Activated CD8-positive, alpha-beta memory T cell treated with anti-CD3 and anti-CD28 coated beads, Interleukin-2, amount 10 ng/mL, durations not matched to agents 7 days and 5 days (primary cell): ENCODE results near the gene KLK1. TPM values are rescaled to one million over a fixed set of nuclear protein-coding genes. Genes with fewer than 3 reads are reported as not detected.
A peak's percentile ranks its signal among the peaks of the same experiment; 100 is the strongest.

Source experiments
- ATAC-seq: fragments of 150-1000 bp; cut with Tn5 transposase; one replicate; pipeline ENCODE4 v1.10.0; 2021; ENCODE audit warnings: moderate library complexity
- CTCF ChIA-PET: fragments of 350-600 bp; sonication (Branson Sonifier 250); formaldehyde crosslinking; loops from one replicate; lab custom pipeline; 2021; ENCODE audit warnings: antibody characterized with exemption; lab: Charles Lee
- DNase-seq: peaks from one replicate; pipeline ENCODE4 v3.0.0-alpha.2; 2020
- H3K27ac Mint-ChIP-seq: one replicate; pipeline ENCODE4 v1.8.0; 2021; ENCODE audit warnings: mild to moderate bottlenecking, mixed read lengths
- H3K27me3 Mint-ChIP-seq: one replicate; pipeline ENCODE4 v1.8.0; 2021; ENCODE audit warnings: mixed read lengths
- H3K36me3 Mint-ChIP-seq: one replicate; pipeline ENCODE4 v1.8.0; 2021; ENCODE audit warnings: mild to moderate bottlenecking, mixed read lengths
- H3K4me1 Mint-ChIP-seq: one replicate; pipeline ENCODE4 v1.8.0; 2021; ENCODE audit warnings: mixed read lengths
- H3K4me3 Mint-ChIP-seq: one replicate; pipeline ENCODE4 v1.8.0; 2021; ENCODE audit warnings: mild to moderate bottlenecking, moderate library complexity, mixed read lengths
- H3K9me3 Mint-ChIP-seq: one replicate; pipeline ENCODE4 v1.8.0; 2022; ENCODE audit warnings: low read depth, mixed read lengths
- total RNA-seq, 2 experiments: library from RNA; stranded (reverse); gene quantifications; one replicate each; pipeline ENCODE4 v1.2.3, GENCODE V29; 2021

KLK1 gene
- total RNA-seq, 2 experiments from 2014 or later = 3.0 to 3.2 TPM

DNA sequence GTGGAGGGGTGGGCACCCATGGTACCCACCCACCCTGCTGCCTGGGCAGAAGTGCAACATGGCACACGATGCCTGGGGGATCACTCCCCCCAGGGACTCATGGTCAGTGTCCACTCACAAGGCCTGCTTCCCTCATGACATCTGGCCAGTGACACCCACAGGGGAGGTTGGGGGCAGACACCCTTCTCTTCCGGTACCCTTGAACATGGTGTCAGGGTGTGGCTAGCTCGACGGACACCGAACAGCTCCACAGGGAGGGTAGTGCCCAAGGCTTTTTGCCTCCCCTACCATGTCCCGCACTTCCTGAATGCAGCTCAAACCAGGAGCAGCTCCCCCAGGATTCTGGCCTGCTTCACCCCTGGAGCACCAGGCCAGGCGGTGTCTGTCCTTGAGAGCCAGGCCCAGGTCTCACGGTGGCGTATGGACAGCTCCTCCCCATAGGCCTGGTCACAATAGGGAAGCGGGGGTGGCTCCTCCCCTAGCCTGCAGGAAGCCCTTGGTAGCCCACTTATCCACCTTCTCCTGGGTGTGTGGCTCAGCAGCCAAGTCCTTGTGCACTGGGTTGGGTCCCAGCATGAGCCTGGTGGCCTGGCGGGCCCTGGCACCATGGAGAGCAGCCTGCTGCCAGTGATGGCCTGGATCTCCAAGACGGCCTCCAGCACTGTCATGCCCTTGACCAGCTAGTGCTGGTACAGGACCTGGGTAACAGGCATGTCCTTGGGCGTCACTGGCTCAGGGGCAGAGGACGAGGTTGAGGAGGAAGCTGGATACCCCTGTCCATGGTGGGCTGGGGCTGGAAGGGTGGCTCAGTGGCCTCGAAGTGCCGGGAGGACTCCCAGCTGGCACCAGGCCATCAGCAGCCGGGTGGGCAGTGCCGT lies 25.6 kb downstream of the KLK1 start:
- no peaks in the 10 kb centered on the region for H3K9me3 Mint-ChIP-seq
- H3K27me3 Mint-ChIP-seq = no peaks in the 10 kb centered on the region
- no peak overlapping the region for H3K27ac Mint-ChIP-seq
- ATAC-seq = no peak
- peaks cover 29% of the 10 kb centered on the region for H3K4me1 Mint-ChIP-seq
- peaks cover 40% of the 10 kb centered on the region for H3K36me3 Mint-ChIP-seq
- CTCF ChIA-PET = no interaction called here
- DNase-seq = no peak
- H3K4me3 Mint-ChIP-seq = no peak overlapping the region

DNA sequence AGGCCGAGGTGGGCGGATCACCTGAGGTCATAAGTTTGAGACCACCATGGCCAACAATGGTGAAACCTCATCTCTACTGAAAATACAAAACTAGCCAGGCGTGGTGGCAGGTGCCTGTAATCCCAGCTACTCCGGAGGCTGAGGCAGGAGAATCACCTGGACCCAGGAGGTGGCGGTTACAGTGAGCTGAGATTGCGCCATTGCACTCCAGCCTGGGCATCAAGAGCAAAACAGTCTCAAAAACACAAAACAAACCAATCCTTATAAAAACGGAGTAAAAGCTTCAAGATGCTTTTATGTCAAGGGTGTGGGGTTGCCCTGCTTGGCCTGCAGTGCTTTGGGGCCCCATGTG lies 26.2 kb downstream of the KLK1 start:
- Mint-ChIP-seq H3K4me3 (no peak overlapping the region), H3K4me1 (peaks cover 22% of the 10 kb centered on the region), H3K36me3 (peaks cover 34% of the 10 kb centered on the region), H3K9me3 (no peaks in the 10 kb centered on the region), H3K27ac (no peak overlapping the region), H3K27me3 (no peaks in the 10 kb centered on the region)
- DNase-seq = no peak
- CTCF ChIA-PET = no interaction called here
- ATAC-seq = no peak

- CTCF ChIA-PET = no interaction called here
- H3K36me3 Mint-ChIP-seq = peaks cover 28% of the 10 kb centered on the region
- H3K27me3 Mint-ChIP-seq = no peaks in the 10 kb centered on the region
Measured at GRCh38 chr19:50796634-50797428, 26.8 kb downstream of the KLK1 start.

DNA sequence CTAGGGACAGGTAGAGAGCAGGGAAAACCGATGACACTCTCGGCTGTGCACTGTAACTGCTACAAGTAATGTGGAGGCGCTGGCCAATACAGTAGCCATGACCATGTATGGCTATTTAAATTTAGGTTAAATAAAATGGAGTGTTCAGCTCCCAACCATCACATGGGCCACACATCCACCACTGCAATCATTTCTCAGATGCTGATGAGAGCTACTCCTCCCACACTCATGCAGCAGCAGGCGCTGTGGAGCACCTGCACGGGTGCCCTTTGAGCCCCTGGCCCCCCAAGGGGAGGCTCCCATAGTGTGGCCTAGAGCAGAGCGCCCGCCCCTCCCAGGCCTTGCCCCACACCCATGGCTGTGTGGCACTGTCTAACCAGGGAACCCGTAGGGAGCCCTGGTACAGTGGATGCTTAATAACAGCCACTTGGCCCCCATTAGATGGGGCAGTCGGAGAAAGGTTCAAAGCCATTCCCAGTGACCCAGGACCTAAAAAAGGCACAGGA lies 27.4 kb downstream of the KLK1 start:
- CTCF ChIA-PET = no interaction called here
- no peaks in the 10 kb centered on the region for H3K27me3 Mint-ChIP-seq
- no peak for ATAC-seq
- peaks cover 14% of the 10 kb centered on the region for H3K4me1 Mint-ChIP-seq
- H3K36me3 Mint-ChIP-seq = peaks cover 25% of the 10 kb centered on the region
- H3K9me3 Mint-ChIP-seq = no peaks in the 10 kb centered on the region
- H3K4me3 Mint-ChIP-seq = no peak overlapping the region
- DNase-seq = no peak
- H3K27ac Mint-ChIP-seq = no peak overlapping the region

More at GRCh38 chr19:50796634-50797428, 26.8 kb downstream of the KLK1 start:
- Mint-ChIP-seq H3K4me1 (peaks cover 17% of the 10 kb centered on the region), H3K9me3 (no peaks in the 10 kb centered on the region), H3K4me3 (no peak overlapping the region), H3K27ac (no peak overlapping the region)
- no peak for DNase-seq
- no peak for ATAC-seq

DNA sequence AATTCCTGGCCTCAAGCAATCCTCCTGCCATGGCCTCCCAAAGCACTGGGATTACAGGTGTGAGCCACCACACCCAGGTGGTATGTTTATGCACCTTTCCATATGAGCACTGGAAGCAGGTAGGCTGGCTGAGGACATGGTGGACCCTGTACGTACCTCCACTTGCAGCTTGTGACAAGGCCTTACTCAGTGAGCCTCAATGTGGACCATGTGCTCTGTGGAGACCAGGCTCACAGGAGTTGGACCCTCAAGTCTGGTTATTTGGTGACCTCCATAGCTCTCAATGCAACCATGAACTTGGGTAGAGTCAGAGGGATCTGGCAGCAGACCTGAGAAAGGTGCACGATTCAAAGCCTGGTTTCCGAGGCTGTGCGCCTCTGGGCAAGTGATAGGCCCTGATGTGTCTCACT lies 27.9 kb downstream of the KLK1 start:
- no peak overlapping the region for H3K4me3 Mint-ChIP-seq
- CTCF ChIA-PET = no interaction called here
- H3K4me1 Mint-ChIP-seq = peaks cover 9% of the 10 kb centered on the region
- H3K27me3 Mint-ChIP-seq = no peaks in the 10 kb centered on the region
- H3K9me3 Mint-ChIP-seq = no peaks in the 10 kb centered on the region
- no peak for DNase-seq
- peaks cover 20% of the 10 kb centered on the region for H3K36me3 Mint-ChIP-seq
- H3K27ac Mint-ChIP-seq = peak overlapping the region; percentile 40
- ATAC-seq = no peak

DNA sequence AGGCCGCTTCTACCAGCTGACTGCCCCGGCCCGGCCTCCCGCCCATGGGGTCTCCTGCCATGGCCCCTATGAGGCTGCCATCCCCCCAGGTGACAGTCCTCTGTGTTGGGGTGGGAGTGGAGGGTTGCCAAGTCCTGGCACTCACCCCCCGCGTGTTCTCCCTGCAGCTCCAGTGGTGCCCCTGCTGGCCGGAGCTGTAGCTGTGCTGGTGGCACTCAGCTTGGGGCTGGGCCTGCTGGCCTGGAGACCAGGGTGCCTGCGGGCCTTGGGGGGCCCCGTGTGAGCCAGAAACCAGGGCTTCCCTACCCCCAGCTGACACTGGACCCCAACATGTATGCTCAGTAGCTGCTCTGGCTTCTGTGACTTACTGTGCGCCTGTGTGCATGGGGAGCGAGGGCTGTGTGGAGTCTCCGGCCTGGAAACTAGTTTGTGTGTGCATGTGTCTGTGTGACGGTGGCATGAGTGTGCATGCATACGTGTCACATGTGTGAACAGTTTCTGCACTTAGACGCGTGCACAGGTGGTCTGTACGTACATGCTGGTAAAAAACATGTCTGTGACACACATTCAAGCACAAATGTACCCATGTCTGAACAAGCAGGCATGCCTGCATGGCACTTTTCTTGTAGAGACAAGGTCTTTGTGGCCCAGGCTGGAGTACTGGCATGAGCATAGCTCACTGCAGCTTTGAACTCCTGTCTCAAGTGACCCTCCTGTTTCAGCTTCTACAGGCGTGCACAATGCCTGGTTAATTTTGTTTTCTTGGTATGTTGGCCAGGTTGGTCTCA lies 28.5 kb downstream of the KLK1 start:
- CTCF ChIA-PET = no interaction called here
- peaks cover 6% of the 10 kb centered on the region for H3K4me1 Mint-ChIP-seq
- peak overlapping the region; percentile 40 for H3K27ac Mint-ChIP-seq
- peaks cover 17% of the 10 kb centered on the region for H3K36me3 Mint-ChIP-seq
- no peak overlapping the region for H3K4me3 Mint-ChIP-seq
- H3K9me3 Mint-ChIP-seq = no peaks in the 10 kb centered on the region
- H3K27me3 Mint-ChIP-seq = no peaks in the 10 kb centered on the region
- ATAC-seq (peak; percentile 24), DNase-seq (no peak)

GRCh38 chr19:50794074-50794875 lies 29.3 kb downstream of the KLK1 start:
- ATAC-seq = peak; percentile 34
- H3K36me3 Mint-ChIP-seq = peaks cover 16% of the 10 kb centered on the region
- H3K4me3 Mint-ChIP-seq = no peak overlapping the region
- no peak overlapping the region for H3K27ac Mint-ChIP-seq
- peak; percentile 55 for DNase-seq
- no peaks in the 10 kb centered on the region for H3K9me3 Mint-ChIP-seq
- H3K4me1 Mint-ChIP-seq = peaks cover 5% of the 10 kb centered on the region
- H3K27me3 Mint-ChIP-seq = no peaks in the 10 kb centered on the region
- CTCF ChIA-PET = no interaction called here

DNA sequence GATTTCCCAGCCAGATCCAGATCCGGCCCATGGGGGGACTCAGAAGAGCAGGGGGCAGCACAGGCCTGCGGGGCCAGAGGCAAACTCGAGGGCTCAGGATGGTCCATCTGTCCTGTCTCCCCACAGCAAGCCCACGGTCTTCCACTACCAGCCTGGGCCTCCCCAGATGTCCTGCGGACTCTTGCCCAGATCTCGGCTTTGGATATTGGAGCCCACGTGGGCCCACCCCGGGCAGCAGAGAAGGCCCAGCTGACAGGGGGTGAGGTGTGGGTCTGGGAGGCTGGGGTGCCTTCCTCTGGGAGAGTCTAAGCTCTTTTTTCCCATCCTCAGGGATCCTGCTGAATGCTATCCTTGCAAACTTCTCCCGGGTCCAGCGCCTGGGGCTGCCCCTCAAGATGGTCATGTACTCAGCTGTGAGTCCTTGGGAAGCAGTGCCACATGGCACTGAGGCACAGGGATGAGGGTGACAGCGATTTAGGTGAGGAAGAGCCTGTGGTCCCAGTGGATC lies 30.0 kb downstream of the KLK1 start:
- Mint-ChIP-seq H3K36me3 (peaks cover 14% of the 10 kb centered on the region), H3K9me3 (no peaks in the 10 kb centered on the region), H3K27ac (no peak overlapping the region), H3K4me1 (peaks cover 5% of the 10 kb centered on the region), H3K27me3 (no peaks in the 10 kb centered on the region), H3K4me3 (no peak overlapping the region)
- DNase-seq = no peak
- CTCF ChIA-PET = interaction anchor here (1.1 kb wide), 1 partner anchor 10 kb away, joined by 3 read pairs; no protein-coding TSS in a partner anchor
- no peak for ATAC-seq

GRCh38 chr19:50792272-50793250 lies 31.0 kb downstream of the KLK1 start:
- Mint-ChIP-seq H3K4me3 (no peak overlapping the region), H3K4me1 (peaks cover 4% of the 10 kb centered on the region), H3K36me3 (peaks cover 5% of the 10 kb centered on the region), H3K9me3 (no peaks in the 10 kb centered on the region), H3K27ac (no peak overlapping the region), H3K27me3 (no peaks in the 10 kb centered on the region)
- DNase-seq (no peak), ATAC-seq (no peak)
- CTCF ChIA-PET = interaction anchor here (1.1 to 1.2 kb wide), 2 partner anchors 9 to 129 kb away, joined by 3 read pairs; no protein-coding TSS in a partner anchor

- DNase-seq (no peak), ATAC-seq (no peak)
- no peak overlapping the region for H3K27ac Mint-ChIP-seq
- H3K9me3 Mint-ChIP-seq = no peaks in the 10 kb centered on the region
- CTCF ChIA-PET = interaction anchor here (1.2 kb wide), 1 partner anchor 130 kb away, joined by 3 read pairs; no protein-coding TSS in a partner anchor
- H3K4me3 Mint-ChIP-seq = no peak overlapping the region
- H3K36me3 Mint-ChIP-seq = peaks cover 3% of the 10 kb centered on the region
- no peaks in the 10 kb centered on the region for H3K27me3 Mint-ChIP-seq
- peaks cover 4% of the 10 kb centered on the region for H3K4me1 Mint-ChIP-seq
Measured at GRCh38 chr19:50791594-50792271, 31.9 kb downstream of the KLK1 start.

- Mint-ChIP-seq H3K9me3 (no peaks in the 10 kb centered on the region), H3K36me3 (peaks cover 3% of the 10 kb centered on the region), H3K27me3 (no peaks in the 10 kb centered on the region), H3K27ac (no peak overlapping the region), H3K4me3 (no peak overlapping the region), H3K4me1 (peaks cover 4% of the 10 kb centered on the region)
- ATAC-seq = no peak
- DNase-seq = no peak
- CTCF ChIA-PET = no interaction called here
Measured at GRCh38 chr19:50790922-50791467, 32.6 kb downstream of the KLK1 start.
